ENCODE results near the gene CATSPERZ. TPM values are rescaled to one million over a fixed set of nuclear protein-coding genes. Genes with fewer than 3 reads are reported as not detected.

The CATSPERZ gene
- total and polyA plus RNA-seq, 2 of the 13 experiments (the other 11 are each of a cell fraction or from before 2014, with no cell fraction given), result 0.22 to 0.48 TPM

DNA sequence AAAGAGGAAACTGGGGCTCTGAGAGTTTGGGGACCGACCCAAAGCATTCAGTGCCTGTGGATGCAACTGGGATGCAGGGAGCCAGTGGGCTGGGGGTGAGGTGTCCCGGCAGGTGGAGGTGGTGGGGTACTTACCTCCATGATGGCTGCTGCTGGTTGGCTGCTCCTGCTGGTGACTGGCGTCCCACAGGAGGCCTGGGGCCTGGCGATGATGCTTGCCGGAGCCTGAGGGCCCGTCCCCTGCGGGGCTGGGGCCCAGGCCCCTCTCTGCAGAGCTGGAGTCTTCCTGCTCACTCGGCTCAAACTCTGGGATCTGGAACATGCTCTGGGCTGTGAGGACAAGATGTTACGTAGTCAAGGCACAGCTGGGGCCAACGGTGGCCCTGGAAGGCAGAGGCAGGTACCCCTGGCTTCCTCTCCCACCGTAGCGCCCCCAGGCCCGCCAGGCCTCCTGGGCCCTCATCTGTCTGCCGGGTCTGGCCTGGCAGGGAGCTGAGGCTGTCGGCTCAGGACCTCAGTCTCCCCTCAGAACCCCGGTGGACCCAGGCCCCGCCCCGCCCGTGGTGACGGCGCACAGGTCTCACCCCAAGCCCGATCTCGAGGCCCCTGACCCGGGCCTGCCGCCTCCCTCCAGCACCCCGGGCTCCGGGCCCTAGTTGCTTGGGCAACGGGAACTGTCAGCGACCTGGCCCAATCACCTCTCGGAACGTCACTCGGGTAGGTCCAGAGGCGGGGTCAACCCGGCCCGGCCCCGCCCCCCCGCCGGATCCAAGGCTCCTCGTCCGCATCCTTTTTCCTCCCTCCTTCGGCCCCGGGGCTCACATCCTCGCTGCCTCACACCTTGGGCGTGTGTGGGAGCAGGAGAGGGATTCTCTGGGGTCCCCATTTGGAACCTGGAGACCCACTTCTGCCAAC is 15.9 kb upstream of the CATSPERZ start, which contains the start of gene BAD (continued):
- TF ChIP-seq, protein P1, sequence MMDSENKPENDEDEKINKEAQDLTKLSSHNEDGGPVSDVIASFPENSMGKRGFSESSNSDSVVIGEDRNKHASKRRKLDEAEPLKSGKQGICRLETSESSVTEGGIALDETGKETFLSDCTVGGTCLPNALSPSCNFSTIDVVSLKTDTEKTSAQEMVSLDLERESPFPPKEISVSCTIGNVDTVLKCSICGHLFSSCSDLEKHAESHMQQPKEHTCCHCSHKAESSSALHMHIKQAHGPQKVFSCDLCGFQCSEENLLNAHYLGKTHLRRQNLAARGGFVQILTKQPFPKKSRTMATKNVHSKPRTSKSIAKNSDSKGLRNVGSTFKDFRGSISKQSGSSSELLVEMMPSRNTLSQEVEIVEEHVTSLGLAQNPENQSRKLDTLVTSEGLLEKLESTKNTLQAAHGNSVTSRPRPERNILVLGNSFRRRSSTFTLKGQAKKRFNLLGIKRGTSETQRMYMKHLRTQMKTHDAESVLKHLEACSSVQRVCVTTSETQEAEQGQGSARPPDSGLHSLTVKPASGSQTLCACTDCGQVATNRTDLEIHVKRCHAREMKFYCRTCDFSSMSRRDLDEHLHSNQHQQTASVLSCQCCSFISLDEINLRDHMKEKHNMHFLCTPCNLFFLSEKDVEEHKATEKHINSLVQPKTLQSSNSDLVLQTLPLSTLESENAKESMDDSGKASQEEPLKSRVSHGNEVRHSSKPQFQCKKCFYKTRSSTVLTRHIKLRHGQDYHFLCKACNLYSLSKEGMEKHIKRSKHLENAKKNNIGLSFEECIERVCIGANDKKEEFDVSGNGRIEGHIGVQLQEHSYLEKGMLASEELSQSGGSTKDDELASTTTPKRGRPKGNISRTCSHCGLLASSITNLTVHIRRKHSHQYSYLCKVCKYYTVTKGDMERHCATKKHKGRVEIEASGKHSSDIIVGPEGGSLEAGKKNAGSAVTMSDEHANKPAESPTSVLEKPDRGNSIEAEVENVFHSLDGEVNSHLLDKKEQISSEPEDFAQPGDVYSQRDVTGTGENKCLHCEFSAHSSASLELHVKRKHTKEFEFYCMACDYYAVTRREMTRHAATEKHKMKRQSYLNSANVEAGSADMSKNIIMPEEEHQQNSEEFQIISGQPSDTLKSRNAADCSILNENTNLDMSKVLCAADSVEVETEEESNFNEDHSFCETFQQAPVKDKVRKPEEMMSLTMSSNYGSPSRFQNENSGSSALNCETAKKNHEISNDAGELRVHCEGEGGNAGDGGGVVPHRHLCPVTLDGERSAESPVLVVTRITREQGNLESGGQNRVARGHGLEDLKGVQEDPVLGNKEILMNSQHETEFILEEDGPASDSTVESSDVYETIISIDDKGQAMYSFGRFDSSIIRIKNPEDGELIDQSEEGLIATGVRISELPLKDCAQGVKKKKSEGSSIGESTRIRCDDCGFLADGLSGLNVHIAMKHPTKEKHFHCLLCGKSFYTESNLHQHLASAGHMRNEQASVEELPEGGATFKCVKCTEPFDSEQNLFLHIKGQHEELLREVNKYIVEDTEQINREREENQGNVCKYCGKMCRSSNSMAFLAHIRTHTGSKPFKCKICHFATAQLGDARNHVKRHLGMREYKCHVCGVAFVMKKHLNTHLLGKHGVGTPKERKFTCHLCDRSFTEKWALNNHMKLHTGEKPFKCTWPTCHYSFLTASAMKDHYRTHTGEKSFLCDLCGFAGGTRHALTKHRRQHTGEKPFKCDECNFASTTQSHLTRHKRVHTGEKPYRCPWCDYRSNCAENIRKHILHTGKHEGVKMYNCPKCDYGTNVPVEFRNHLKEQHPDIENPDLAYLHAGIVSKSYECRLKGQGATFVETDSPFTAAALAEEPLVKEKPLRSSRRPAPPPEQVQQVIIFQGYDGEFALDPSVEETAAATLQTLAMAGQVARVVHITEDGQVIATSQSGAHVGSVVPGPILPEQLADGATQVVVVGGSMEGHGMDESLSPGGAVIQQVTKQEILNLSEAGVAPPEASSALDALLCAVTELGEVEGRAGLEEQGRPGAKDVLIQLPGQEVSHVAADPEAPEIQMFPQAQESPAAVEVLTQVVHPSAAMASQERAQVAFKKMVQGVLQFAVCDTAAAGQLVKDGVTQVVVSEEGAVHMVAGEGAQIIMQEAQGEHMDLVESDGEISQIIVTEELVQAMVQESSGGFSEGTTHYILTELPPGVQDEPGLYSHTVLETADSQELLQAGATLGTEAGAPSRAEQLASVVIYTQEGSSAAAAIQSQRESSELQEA (CRISPR knock-in tag; IDR thresholded peaks at IDR 0.05; ENCODE audit: not compliant biosample characterization), result no peak
- no peak for TF ChIP-seq NFE2L2 (IDR thresholded peaks at IDR 0.05; ENCODE audit: low read length)
- no peak; the same call in 1 of the 2 replicates for TF ChIP-seq RXRA (CRISPR knock-in tag; IDR thresholded peaks at IDR 0.05)
- 0 out of 2 replicates have a peak, but pooled peaks have one; percentile 24 for TF ChIP-seq GATA4 (IDR thresholded peaks at IDR 0.05; ENCODE audit: borderline replicate concordance, low read depth)
- TF ChIP-seq HDAC2 (CRISPR knock-in tag; IDR thresholded peaks at IDR 0.05), result no peak; the same call in 1 of the 2 replicates
- TF ChIP-seq, protein P2, sequence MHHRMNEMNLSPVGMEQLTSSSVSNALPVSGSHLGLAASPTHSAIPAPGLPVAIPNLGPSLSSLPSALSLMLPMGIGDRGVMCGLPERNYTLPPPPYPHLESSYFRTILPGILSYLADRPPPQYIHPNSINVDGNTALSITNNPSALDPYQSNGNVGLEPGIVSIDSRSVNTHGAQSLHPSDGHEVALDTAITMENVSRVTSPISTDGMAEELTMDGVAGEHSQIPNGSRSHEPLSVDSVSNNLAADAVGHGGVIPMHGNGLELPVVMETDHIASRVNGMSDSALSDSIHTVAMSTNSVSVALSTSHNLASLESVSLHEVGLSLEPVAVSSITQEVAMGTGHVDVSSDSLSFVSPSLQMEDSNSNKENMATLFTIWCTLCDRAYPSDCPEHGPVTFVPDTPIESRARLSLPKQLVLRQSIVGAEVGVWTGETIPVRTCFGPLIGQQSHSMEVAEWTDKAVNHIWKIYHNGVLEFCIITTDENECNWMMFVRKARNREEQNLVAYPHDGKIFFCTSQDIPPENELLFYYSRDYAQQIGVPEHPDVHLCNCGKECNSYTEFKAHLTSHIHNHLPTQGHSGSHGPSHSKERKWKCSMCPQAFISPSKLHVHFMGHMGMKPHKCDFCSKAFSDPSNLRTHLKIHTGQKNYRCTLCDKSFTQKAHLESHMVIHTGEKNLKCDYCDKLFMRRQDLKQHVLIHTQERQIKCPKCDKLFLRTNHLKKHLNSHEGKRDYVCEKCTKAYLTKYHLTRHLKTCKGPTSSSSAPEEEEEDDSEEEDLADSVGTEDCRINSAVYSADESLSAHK (CRISPR knock-in tag; IDR thresholded peaks at IDR 0.05; ENCODE audit: borderline replicate concordance), result no peak
- no peak for TF ChIP-seq ZNF615 (CRISPR knock-in tag; IDR thresholded peaks at IDR 0.05; ENCODE audit: borderline replicate concordance)
- no peak for TF ChIP-seq HHEX (CRISPR knock-in tag; IDR thresholded peaks at IDR 0.05)
- TF ChIP-seq, protein P3, sequence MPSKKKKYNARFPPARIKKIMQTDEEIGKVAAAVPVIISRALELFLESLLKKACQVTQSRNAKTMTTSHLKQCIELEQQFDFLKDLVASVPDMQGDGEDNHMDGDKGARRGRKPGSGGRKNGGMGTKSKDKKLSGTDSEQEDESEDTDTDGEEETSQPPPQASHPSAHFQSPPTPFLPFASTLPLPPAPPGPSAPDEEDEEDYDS (CRISPR knock-in tag; IDR thresholded peaks at IDR 0.05), result peak; percentile 41; the same call in 1 of the 2 replicates
- TF ChIP-seq JDP2 (CRISPR knock-in tag; IDR thresholded peaks at IDR 0.05; ENCODE audit: borderline replicate concordance), result no peak
- no peak for TF ChIP-seq ZNF143 (CRISPR knock-in tag; IDR thresholded peaks at IDR 0.05)
- TF ChIP-seq ZNF724P (CRISPR knock-in tag; IDR thresholded peaks at IDR 0.05; ENCODE audit: borderline replicate concordance), result no peak
- no peak for TF ChIP-seq HMGA1 (CRISPR knock-in tag; conservative IDR thresholded peaks at IDR 0.05)
- TF ChIP-seq MEIS2 (CRISPR knock-in tag; IDR thresholded peaks at IDR 0.05), result no peak
- TF ChIP-seq, protein P4, sequence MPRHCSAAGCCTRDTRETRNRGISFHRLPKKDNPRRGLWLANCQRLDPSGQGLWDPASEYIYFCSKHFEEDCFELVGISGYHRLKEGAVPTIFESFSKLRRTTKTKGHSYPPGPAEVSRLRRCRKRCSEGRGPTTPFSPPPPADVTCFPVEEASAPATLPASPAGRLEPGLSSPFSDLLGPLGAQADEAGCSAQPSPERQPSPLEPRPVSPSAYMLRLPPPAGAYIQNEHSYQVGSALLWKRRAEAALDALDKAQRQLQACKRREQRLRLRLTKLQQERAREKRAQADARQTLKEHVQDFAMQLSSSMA (CRISPR knock-in tag; IDR thresholded peaks at IDR 0.05), result no peak; the same call in 1 of the 2 replicates
- TF ChIP-seq FOXA3 (CRISPR knock-in tag; IDR thresholded peaks at IDR 0.05), result no peak
- TF ChIP-seq MTF2 (CRISPR knock-in tag; IDR thresholded peaks at IDR 0.05; ENCODE audit: borderline replicate concordance), result peak; percentile 40; the same call in 1 of the 2 replicates
- no peak for TF ChIP-seq KDM1A (CRISPR knock-in tag; IDR thresholded peaks at IDR 0.05)

All from HepG2 (cell line).